Stimulated activated naive CD8-positive, alpha-beta T cell treated with anti-CD3 and anti-CD28 coated beads, Interleukin-15, amount 100 ng/mL, for 72 hours (primary cell): Measurements from ENCODE around the gene GRWD1.
A peak's percentile ranks its signal among the peaks of the same experiment; 100 is the strongest.

Experiments
- ATAC-seq: fragments of 150-1000 bp; cut with Tn5 transposase; 2 replicates; pipeline ENCODE4 v1.10.0; 2021; ENCODE audit warnings: mild to moderate bottlenecking, moderate library complexity
- DNase-seq, 2 donors: peaks; one replicate each; pipeline ENCODE4 v3.0.0; 2021 to 2022
- H3K27ac Mint-ChIP-seq, 2 donors: one replicate each; pipeline ENCODE4 v1.8.0; 2022; ENCODE audit warnings: mild to moderate bottlenecking in 2 of 2, mixed read lengths in 2 of 2, moderate library complexity in 2 of 2
- H3K27me3 Mint-ChIP-seq: one replicate; pipeline ENCODE4 v1.8.0; 2022; ENCODE audit warnings: mixed read lengths
- H3K4me1 Mint-ChIP-seq: one replicate; pipeline ENCODE4 v1.8.0; 2022; ENCODE audit warnings: mild to moderate bottlenecking, mixed read lengths
- H3K4me3 Mint-ChIP-seq, 2 donors: one replicate each; pipeline ENCODE4 v1.8.0; 2022; ENCODE audit warnings: mild to moderate bottlenecking in 2 of 2, mixed read lengths in 2 of 2, moderate library complexity in 1 of 2
- H3K9me3 Mint-ChIP-seq, 2 donors: one replicate each; pipeline ENCODE4 v1.8.0; 2022; ENCODE audit warnings: mixed read lengths in 2 of 2

GRWD1 gene

DNA sequence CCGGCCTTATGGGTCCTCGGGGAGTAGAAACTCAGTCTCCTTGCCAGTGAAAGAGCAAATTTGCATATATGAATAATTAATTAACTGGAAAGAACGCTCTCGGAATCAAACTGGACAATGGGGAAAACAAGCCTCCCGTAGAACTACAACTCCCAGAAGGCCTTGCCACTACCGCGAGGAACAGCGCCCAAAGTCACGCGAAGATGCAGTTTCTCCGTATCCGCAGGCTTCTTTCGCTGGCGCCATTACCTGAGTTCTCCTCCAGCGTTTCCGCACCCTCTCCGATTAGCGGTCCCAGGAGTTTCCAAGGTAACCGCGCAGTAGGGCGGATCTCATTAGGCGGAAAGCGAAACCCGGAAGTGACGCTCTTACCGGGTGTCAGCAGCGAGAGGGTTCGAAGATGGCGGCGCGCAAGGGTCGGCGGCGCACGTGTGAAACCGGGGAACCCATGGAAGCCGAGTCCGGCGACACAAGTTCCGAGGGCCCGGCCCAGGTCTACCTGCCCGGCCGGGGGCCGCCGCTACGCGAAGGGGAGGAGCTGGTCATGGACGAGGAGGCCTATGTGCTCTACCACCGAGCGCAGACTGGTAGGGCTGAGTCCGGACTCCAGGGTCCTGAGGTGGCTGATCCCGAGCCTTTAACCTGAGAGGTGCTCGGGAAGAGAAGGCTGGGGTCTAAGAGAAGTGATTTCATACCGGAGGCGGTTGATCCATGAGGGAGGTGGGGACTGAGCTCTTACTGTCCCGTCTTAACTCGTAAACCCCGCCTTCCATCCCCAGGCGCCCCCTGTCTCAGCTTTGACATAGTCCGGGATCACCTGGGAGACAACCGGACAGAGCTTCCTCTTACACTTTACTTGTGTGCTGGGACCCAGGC, at the start of gene GRWD1:
GRWD1 (plus strand) TSS at position 378 of the 876 bp plus-strand sequence; CDS start at position 401, 23 bp downstream.
- ATAC-seq = peak; percentile 94
- H3K9me3 Mint-ChIP-seq = no peaks in the 10 kb centered on the region
- H3K27me3 Mint-ChIP-seq = peaks cover 30% of the 10 kb centered on the region
- H3K4me1 Mint-ChIP-seq = peaks cover 55% of the 10 kb centered on the region
- H3K27ac Mint-ChIP-seq = peak within 1 kb of the TSS; percentile 96 to 98
- peak; percentile 91 to 97 for DNase-seq
- H3K4me3 Mint-ChIP-seq = peak within 1 kb of the TSS; percentile 82 to 98

GRCh38 chr19:48396016-48396823, 49.6 kb upstream of the GRWD1 start:
- ATAC-seq (no peak), DNase-seq (no peak)
- peaks cover 60% of the 10 kb centered on the region for H3K27me3 Mint-ChIP-seq
- H3K9me3 Mint-ChIP-seq = peaks cover 0 to 4% of the 10 kb centered on the region in 2 donors
- H3K27ac Mint-ChIP-seq = no peak overlapping the region
- peaks cover 77% of the 10 kb centered on the region for H3K4me1 Mint-ChIP-seq
- no peak overlapping the region for H3K4me3 Mint-ChIP-seq

DNA sequence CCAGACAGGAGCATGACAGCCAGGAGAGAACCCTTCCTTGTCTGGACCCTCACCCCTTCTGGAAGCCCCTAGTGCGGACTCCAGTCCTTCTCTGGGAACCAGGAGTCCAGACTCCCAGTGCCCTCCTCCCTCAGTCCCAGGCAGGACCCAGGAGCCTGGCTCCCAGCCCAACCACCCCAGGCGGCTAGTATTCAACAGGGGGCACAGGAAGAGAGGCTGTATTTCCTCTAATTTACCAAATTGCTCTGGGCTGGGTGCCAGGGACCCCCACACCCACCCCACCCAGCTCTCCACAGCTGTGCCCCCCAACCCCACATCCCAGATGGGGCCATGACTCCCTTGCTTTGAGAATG, 49.0 kb upstream of the GRWD1 start:
- Mint-ChIP-seq H3K27me3 (peaks cover 60% of the 10 kb centered on the region), H3K9me3 (peaks cover 0 to 4% of the 10 kb centered on the region in 2 donors), H3K4me1 (peaks cover 72% of the 10 kb centered on the region), H3K4me3 (no peak overlapping the region), H3K27ac (no peak overlapping the region)
- ATAC-seq (no peak), DNase-seq (no peak)

DNA sequence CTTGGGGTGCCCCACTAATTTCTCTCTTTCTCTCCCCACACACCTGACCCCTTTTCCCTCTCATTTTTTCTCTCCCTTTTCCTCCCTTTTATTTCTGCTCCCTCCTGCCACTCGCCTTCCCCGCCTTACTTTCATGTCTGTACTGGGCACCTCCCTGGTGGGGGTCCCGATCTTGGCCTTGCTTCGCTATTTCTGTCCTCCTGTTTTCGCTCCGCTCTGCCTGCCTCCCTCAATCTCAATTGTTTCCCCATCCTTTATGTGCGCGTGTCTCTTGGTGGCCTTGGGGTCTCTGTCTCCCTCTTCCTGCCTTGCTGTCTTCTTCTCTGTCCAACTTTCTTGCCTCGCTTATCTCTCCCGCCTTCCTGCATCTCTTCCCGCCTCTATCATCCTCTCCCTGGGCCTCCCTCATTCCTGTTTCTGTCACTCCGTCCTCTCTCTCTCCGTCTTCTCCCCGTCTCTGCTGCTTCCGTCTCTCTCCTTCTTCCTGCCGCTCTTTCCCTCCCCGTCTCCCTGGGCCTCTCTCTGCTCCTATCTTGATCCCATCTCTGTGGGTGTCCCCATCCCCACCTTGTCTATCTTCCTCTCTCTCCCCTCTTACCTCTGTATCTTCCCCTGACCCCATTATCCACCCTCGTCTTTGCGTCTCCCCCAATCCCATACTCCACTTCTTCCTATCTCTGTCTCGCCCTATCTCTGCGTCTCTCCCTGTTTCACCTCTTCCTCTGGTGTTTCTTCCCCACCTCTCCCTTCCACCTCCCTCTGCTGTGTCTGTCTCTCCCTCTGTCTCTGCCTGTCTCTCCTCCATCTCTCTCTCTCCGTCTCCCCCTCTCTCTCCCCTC, 48.3 kb upstream of the GRWD1 start:
- H3K4me1 Mint-ChIP-seq = peaks cover 67% of the 10 kb centered on the region

GRCh38 chr19:48398102-48398374, 47.7 kb upstream of the GRWD1 start:
- peak overlapping the region; percentile 90 to 96 for H3K27ac Mint-ChIP-seq
- no peak for ATAC-seq
- H3K4me3 Mint-ChIP-seq = peak overlapping the region; percentile 87 to 91
- DNase-seq = no peak
- H3K27me3 Mint-ChIP-seq = peaks cover 52% of the 10 kb centered on the region
- H3K4me1 Mint-ChIP-seq = peaks cover 61% of the 10 kb centered on the region
- H3K9me3 Mint-ChIP-seq = peaks cover 0 to 4% of the 10 kb centered on the region in 2 donors

More for the DNA sequence above, 48.3 kb upstream of the GRWD1 start:
- DNase-seq (no peak), ATAC-seq (no peak)
- Mint-ChIP-seq H3K27me3 (peaks cover 57% of the 10 kb centered on the region), H3K27ac (peak overlapping the region; percentile 90 to 96), H3K4me3 (peak overlapping the region; percentile 87 to 91), H3K9me3 (peaks cover 0 to 4% of the 10 kb centered on the region in 2 donors)

DNA sequence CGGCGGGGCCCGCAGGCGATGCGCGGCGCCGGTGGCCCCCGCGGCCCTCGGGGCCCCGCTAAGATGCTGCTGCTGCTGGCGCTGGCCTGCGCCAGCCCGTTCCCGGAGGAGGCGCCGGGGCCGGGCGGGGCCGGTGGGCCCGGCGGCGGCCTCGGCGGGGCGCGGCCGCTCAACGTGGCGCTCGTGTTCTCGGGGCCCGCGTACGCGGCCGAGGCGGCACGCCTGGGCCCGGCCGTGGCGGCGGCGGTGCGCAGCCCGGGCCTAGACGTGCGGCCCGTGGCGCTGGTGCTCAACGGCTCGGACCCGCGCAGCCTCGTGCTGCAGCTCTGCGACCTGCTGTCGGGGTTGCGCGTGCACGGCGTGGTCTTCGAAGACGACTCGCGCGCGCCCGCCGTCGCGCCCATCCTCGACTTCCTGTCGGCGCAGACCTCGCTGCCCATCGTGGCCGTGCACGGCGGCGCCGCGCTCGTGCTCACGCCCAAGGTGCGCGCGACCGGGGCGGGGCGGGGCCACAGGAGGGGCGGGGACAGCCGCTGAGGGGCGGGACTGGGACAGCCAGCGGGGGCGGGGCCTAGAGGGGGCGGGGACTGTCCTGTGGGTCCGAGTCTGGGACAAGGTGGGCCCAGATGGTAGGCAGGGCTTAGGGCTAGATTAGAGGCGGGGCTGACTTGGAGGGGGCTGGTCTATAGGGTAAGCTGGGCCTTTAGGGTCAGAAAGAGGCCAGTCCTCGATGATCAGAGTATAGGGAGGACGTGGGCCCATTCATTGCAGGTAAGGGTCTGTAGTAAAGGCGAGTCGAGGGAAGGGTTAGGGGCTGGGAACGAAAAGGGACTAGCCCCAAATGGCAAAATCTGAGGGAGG, 47.2 kb upstream of the GRWD1 start:
- ATAC-seq = peak; percentile 81
- Mint-ChIP-seq H3K27ac (peak overlapping the region in 1 of 2 donors; percentile 30), H3K4me1 (peaks cover 60% of the 10 kb centered on the region), H3K27me3 (peaks cover 46% of the 10 kb centered on the region), H3K4me3 (peak overlapping the region; percentile 87 to 91), H3K9me3 (peaks cover 0 to 4% of the 10 kb centered on the region in 2 donors)
- DNase-seq = peak; percentile 91 to 92

- peaks cover 46% of the 10 kb centered on the region for H3K4me1 Mint-ChIP-seq
- no peak for DNase-seq
- no peak for ATAC-seq
- peaks cover 30% of the 10 kb centered on the region for H3K27me3 Mint-ChIP-seq
- peaks cover 0 to 4% of the 10 kb centered on the region in 2 donors for H3K9me3 Mint-ChIP-seq
- peak overlapping the region in 1 of 2 donors; percentile 21 for H3K4me3 Mint-ChIP-seq
- no peak overlapping the region for H3K27ac Mint-ChIP-seq
Observed at GRCh38 chr19:48400018-48400742, 45.6 kb upstream of the GRWD1 start.

DNA sequence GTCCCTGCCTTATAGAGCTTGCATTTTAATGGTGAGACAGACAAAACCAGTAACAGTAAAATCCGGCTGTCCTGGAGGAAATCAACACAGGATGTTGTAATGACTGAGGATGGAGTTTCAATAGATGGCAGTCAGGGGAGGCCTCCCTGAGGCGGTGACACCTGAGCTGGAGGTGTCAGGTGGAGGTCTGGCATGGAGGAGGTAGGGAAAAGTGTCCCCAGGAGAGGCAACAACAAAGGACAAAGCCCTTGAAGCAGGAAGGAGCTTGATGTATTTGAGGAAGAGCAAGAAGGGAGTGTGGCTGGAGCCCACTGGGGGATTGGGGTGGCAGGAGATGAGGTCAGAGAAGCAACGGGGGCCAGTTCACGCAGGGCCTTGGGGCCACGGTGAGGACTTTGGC, 44.5 kb upstream of the GRWD1 start:
- peaks cover 0 to 4% of the 10 kb centered on the region in 2 donors for H3K9me3 Mint-ChIP-seq
- H3K27me3 Mint-ChIP-seq = peaks cover 26% of the 10 kb centered on the region
- ATAC-seq = no peak
- H3K27ac Mint-ChIP-seq = no peak overlapping the region
- peaks cover 39% of the 10 kb centered on the region for H3K4me1 Mint-ChIP-seq
- DNase-seq = no peak
- no peak overlapping the region for H3K4me3 Mint-ChIP-seq

DNA sequence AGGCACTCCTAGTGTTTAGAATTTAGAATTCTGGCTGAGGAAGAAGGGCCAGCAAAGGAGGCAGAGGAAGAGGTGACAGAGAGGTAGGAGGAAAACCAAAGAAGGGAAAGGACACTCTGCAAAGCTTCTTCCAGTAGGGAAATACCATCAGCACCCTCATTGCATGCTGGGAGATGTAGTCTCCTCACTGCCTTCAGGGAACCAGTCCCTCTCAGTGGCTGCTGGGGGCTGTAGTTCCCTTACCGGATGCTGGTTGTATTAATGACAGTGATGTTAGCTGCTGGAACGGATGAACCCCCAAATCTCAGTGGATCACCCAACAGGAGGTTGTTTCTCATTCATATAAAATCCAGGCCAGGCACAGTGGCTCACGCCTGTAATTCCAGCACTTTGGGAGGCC, 42.2 kb upstream of the GRWD1 start:
- H3K4me3 Mint-ChIP-seq = no peak overlapping the region

DNA sequence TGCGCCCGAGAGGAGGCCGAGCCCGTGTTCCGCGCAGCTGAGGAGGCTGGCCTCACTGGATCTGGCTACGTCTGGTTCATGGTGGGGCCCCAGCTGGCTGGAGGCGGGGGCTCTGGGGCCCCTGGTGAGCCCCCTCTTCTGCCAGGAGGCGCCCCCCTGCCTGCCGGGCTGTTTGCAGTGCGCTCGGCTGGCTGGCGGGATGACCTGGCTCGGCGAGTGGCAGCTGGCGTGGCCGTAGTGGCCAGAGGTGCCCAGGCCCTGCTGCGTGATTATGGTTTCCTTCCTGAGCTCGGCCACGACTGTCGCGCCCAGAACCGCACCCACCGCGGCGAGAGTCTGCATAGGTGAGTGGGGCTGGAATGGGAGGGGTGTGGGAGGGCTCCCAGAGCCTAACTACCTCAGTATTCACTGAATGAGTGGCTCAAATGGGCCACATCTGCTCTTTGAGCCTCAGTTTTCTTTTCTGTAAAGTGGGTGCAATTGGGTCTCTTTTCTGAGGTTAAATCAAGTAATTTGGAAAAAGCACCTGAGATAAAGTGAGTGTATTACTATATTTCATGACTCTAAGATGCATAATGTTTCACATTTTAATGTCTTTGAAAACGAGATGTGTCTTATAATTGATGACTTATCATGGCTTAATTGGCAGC, 40.6 kb upstream of the GRWD1 start:
- Mint-ChIP-seq H3K4me3 (no peak overlapping the region), H3K27ac (no peak overlapping the region), H3K9me3 (no peaks in the 10 kb centered on the region), H3K27me3 (peaks cover 18% of the 10 kb centered on the region), H3K4me1 (peaks cover 11% of the 10 kb centered on the region)
- no peak for ATAC-seq
- no peak for DNase-seq

More for the DNA sequence above, 42.2 kb upstream of the GRWD1 start:
- H3K27ac Mint-ChIP-seq = no peak overlapping the region
- H3K9me3 Mint-ChIP-seq = peaks cover 0 to 4% of the 10 kb centered on the region in 2 donors
- peaks cover 25% of the 10 kb centered on the region for H3K4me1 Mint-ChIP-seq
- ATAC-seq = peak; percentile 84
- peaks cover 18% of the 10 kb centered on the region for H3K27me3 Mint-ChIP-seq
- DNase-seq = peak in 1 of 2 donors; percentile 59

DNA sequence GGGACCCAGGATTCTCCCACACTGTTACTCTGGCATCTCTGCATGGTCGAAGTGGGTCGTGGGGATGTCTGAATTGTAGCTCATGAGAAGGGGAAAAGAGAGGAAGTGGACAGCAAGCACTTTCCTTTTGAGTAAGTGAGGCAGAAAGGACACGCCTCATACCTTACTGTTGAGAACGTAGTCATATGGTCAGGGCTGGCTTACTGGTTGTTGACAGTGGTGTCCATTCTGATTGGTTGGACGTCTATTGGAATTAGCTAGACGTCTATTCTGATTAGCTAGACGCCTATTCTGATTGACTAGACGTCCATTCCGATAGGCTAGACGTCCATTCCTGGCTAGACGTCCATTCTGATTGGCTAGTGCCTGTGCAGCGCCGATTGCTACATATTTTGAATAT, 39.9 kb upstream of the GRWD1 start:
- no peak overlapping the region for H3K27ac Mint-ChIP-seq
- H3K9me3 Mint-ChIP-seq = no peaks in the 10 kb centered on the region
- H3K4me1 Mint-ChIP-seq = peaks cover 11% of the 10 kb centered on the region
- ATAC-seq (no peak), DNase-seq (no peak)
- no peak overlapping the region for H3K4me3 Mint-ChIP-seq
- peaks cover 18% of the 10 kb centered on the region for H3K27me3 Mint-ChIP-seq

- Mint-ChIP-seq H3K27me3 (peaks cover 53% of the 10 kb centered on the region), H3K4me1 (peaks cover 41% of the 10 kb centered on the region), H3K4me3 (peak overlapping the region in 1 of 2 donors; percentile 83), H3K9me3 (no peaks in the 10 kb centered on the region), H3K27ac (no peak overlapping the region)
- no peak for DNase-seq
- no peak for ATAC-seq
Observed at GRCh38 chr19:48413879-48414587, 31.8 kb upstream of the GRWD1 start.

DNA sequence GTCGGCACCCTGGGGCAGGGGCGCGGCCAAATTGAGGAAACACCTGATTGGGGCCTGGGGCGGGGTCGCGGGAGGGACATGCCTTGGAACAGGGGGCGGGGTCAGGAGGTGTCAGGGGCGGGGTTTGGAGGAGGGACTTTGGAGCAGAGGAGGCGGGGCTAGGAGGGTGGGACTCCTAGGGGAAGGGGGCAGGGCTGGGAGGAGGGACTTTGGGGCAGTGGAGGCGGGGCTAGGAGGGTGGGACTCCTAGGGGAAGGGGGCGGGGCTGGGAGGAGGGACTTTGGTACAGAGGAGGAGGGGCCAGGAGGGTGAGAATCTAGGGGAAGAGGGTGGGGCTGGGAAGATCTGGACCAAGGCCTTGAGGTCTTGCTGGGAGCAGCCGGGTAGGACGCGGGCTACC, 30.4 kb upstream of the GRWD1 start:
- ATAC-seq (peak; percentile 46), DNase-seq (peak; percentile 62 to 67)
- H3K27ac Mint-ChIP-seq = no peak overlapping the region
- H3K4me3 Mint-ChIP-seq = peak overlapping the region; percentile 77 to 83
- H3K9me3 Mint-ChIP-seq = no peaks in the 10 kb centered on the region
- peaks cover 47% of the 10 kb centered on the region for H3K4me1 Mint-ChIP-seq
- peaks cover 53% of the 10 kb centered on the region for H3K27me3 Mint-ChIP-seq
